ENCODE results near the gene ADAMTS13. TPM values are rescaled to one million over a fixed set of nuclear protein-coding genes. Genes with fewer than 3 reads are reported as not detected.

ADAMTS13 gene
- total RNA-seq, 1 donor from 2014 or later = 3.1 TPM

- peaks cover 66% of the 10 kb centered on the region for H3K36me3 ChIP-seq
Measured at GRCh38 chr9:133406480-133407307, 15.5 kb upstream of the ADAMTS13 start.

GRCh38 chr9:133408042-133408441, 14.1 kb upstream of the ADAMTS13 start:
- Histone ChIP-seq H3K9me3 (replicated peaks) (no peaks in the 10 kb centered on the region), H3K27ac (replicated peaks) (no peak overlapping the region), H3K4me1 (peaks cover 13% of the 10 kb centered on the region), H3K4me3 (no peak overlapping the region), H3K36me3 (peaks cover 80% of the 10 kb centered on the region), H3K27me3 (ENCODE audit: low read depth) (no peaks in the 10 kb centered on the region)
- DNase-seq = no peak
- TF ChIP-seq, protein P1, sequence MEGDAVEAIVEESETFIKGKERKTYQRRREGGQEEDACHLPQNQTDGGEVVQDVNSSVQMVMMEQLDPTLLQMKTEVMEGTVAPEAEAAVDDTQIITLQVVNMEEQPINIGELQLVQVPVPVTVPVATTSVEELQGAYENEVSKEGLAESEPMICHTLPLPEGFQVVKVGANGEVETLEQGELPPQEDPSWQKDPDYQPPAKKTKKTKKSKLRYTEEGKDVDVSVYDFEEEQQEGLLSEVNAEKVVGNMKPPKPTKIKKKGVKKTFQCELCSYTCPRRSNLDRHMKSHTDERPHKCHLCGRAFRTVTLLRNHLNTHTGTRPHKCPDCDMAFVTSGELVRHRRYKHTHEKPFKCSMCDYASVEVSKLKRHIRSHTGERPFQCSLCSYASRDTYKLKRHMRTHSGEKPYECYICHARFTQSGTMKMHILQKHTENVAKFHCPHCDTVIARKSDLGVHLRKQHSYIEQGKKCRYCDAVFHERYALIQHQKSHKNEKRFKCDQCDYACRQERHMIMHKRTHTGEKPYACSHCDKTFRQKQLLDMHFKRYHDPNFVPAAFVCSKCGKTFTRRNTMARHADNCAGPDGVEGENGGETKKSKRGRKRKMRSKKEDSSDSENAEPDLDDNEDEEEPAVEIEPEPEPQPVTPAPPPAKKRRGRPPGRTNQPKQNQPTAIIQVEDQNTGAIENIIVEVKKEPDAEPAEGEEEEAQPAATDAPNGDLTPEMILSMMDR (IDR thresholded peaks at IDR 0.05; ENCODE audit: borderline replicate concordance) = no peak
- intact Hi-C loops (cut with micrococcal nuclease) = loop anchor here (5.0 kb wide), 1 partner anchor 79 kb away; no protein-coding TSS in a partner anchor

More at GRCh38 chr9:133406480-133407307, 15.5 kb upstream of the ADAMTS13 start:
- no peak overlapping the region for H3K27ac ChIP-seq (replicated peaks)
- intact Hi-C loops (cut with micrococcal nuclease) = loop anchor here (5.0 kb wide), 1 partner anchor 81 kb away; no protein-coding TSS in a partner anchor
- peaks cover 13% of the 10 kb centered on the region for H3K4me1 ChIP-seq
- H3K27me3 ChIP-seq (ENCODE audit: low read depth) = no peaks in the 10 kb centered on the region
- TF ChIP-seq, protein P1 (IDR thresholded peaks at IDR 0.05; ENCODE audit: borderline replicate concordance) = peak; percentile 91
- DNase-seq = peak; percentile 74
- no peaks in the 10 kb centered on the region for H3K9me3 ChIP-seq (replicated peaks)
- H3K4me3 ChIP-seq = no peak overlapping the region

- no peak for DNase-seq
- intact Hi-C loops (cut with micrococcal nuclease) = no loop called here
- Histone ChIP-seq H3K27me3 (ENCODE audit: low read depth) (no peaks in the 10 kb centered on the region), H3K4me1 (peaks cover 36% of the 10 kb centered on the region), H3K4me3 (no peak overlapping the region), H3K9me3 (replicated peaks) (no peaks in the 10 kb centered on the region), H3K27ac (replicated peaks) (no peak overlapping the region), H3K36me3 (peaks cover 54% of the 10 kb centered on the region)
- TF ChIP-seq, protein P1 (IDR thresholded peaks at IDR 0.05; ENCODE audit: borderline replicate concordance) = no peak
Measured at GRCh38 chr9:133415170-133415569, 7.0 kb upstream of the ADAMTS13 start.

DNA sequence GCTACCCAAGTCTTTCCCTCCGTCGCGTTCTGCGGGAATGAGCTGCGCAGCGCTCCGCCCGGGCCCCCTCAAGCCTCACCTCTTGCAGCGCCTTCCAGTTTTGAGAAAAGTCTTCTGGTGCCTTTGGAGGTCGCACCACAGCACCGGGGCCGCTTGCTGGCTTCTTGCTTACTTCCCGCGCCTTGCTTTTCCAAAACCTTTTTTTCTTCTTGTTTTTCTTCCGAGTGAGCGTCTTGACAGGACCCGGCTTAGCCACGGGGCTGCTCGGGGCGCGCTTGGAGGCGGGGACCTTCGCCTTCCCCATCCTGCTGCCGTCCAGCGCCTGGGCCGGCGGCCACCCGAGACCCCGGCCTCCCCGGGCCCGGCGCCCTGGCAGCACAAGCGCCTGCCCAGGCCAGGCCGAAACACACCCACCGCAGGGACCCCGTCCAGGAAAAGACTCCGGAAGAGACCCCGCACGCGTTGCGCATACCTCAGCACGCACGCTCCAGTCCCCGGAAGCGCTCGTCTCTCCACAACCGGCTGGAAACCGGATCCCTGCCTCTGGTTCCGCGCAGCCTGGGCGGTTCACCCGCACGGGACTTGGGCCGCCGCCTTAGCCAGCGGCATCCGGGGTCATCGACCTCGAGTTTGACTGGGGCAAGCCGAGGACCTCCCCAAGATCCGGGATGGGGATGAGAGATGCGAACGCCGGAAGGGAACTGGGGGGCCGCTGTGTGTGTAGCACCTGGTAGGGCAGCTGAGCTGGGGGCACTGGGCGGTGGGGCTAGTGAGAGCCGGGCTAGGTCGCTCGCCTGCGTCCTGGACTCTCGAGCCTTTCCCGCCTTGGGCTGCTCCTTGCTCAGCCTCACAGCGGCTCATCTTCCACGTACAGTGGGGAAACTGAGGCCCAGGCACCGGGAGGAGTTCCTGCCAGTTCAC, 4.4 kb upstream of the ADAMTS13 start, which contains the start of gene REXO4:
REXO4 (minus strand) TSS at position 470 of the 921 bp plus-strand sequence; CDS start at position 304, 166 bp downstream.
- Histone ChIP-seq H3K27me3 (ENCODE audit: low read depth) (no peaks in the 10 kb centered on the region), H3K36me3 (peaks cover 27% of the 10 kb centered on the region), H3K27ac (replicated peaks) (peak within 1 kb of the TSS; percentile 92), H3K4me1 (peaks cover 36% of the 10 kb centered on the region), H3K9me3 (replicated peaks) (no peaks in the 10 kb centered on the region), H3K4me3 (peak within 1 kb of the TSS; percentile 98)
- intact Hi-C loops (cut with micrococcal nuclease) = no loop called here
- peak; percentile 80 for DNase-seq
- TF ChIP-seq, protein P1 (IDR thresholded peaks at IDR 0.05; ENCODE audit: borderline replicate concordance) = no peak

GRCh38 chr9:133419005-133419404, 3.2 kb upstream of the ADAMTS13 start:
- intact Hi-C loops (cut with micrococcal nuclease) = no loop called here
- H3K4me3 ChIP-seq = peak overlapping the region; percentile 98

More at GRCh38 chr9:133419005-133419404, 3.2 kb upstream of the ADAMTS13 start:
- no peak for DNase-seq
- Histone ChIP-seq H3K27me3 (ENCODE audit: low read depth) (no peaks in the 10 kb centered on the region), H3K36me3 (peaks cover 15% of the 10 kb centered on the region), H3K9me3 (replicated peaks) (no peaks in the 10 kb centered on the region), H3K27ac (replicated peaks) (no peak overlapping the region), H3K4me1 (peaks cover 36% of the 10 kb centered on the region)
- TF ChIP-seq, protein P1 (IDR thresholded peaks at IDR 0.05; ENCODE audit: borderline replicate concordance) = no peak

All from left ventricle myocardium inferior (tissue), 1 donor.